C4-2B (cell line): Measurements from ENCODE around the gene PTCD2.

Experiments
- H3K27ac ChIP-seq: fragments of 450-650 bp; 2 replicates; pipeline ENCODE4 v1.5.1; 2017
- ZFX ChIP-seq: fragments of 450-650 bp; IDR thresholded peaks from 2 replicates; pipeline ENCODE4 v1.6.1; 2017
- TF ChIP-seq, protein P1 (sequence below): fragments of 450-650 bp; conservative IDR thresholded peaks from 2 replicates; pipeline ENCODE4 v1.5.1; 2017; ENCODE audit warnings: mild to moderate bottlenecking

The PTCD2 gene

DNA sequence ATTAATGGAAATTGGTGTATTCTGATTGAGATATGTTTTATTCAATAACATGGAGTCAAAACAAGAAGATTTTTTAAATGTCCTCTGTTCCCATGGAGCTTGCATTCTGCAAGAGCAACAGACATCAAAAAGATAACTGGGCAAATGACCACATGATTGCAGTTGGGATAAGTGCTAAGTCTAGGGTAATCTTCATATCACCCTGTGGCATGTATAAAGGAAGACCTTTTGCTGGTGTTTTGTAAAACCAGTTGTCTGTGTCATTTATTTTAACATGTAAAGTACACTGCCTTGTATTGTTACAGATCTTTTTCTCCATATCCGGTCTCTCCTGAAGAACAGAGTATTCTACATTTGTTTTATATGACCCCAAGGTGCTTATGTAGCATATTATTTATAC is 44.0 kb downstream of the PTCD2 start:
- TF ChIP-seq, protein P1, sequence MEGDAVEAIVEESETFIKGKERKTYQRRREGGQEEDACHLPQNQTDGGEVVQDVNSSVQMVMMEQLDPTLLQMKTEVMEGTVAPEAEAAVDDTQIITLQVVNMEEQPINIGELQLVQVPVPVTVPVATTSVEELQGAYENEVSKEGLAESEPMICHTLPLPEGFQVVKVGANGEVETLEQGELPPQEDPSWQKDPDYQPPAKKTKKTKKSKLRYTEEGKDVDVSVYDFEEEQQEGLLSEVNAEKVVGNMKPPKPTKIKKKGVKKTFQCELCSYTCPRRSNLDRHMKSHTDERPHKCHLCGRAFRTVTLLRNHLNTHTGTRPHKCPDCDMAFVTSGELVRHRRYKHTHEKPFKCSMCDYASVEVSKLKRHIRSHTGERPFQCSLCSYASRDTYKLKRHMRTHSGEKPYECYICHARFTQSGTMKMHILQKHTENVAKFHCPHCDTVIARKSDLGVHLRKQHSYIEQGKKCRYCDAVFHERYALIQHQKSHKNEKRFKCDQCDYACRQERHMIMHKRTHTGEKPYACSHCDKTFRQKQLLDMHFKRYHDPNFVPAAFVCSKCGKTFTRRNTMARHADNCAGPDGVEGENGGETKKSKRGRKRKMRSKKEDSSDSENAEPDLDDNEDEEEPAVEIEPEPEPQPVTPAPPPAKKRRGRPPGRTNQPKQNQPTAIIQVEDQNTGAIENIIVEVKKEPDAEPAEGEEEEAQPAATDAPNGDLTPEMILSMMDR = no peak
- no peak for TF ChIP-seq ZFX
- no peak overlapping the region for H3K27ac ChIP-seq

DNA sequence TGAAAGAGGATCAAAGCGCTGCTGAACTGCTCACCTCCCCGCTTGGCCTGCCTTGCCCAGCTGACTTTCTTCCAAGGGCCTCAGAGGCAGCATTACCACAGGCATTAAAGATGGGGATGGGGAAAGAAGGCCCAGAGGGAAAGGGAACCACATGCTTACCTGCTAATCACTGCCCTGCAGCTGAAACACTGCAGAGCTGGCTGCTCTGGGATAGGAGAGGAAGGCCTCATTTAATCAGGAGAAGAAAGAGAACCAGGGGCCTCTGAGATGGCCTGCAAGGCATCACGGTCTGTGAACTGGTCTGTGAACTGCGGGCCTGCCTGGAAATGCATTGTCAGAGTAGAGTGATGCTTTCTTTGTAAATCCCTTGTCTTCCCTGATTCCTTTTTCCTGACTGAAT is 44.8 kb downstream of the PTCD2 start:
- no peak overlapping the region for H3K27ac ChIP-seq
- no peak for TF ChIP-seq ZFX
- TF ChIP-seq, protein P1 = no peak

DNA sequence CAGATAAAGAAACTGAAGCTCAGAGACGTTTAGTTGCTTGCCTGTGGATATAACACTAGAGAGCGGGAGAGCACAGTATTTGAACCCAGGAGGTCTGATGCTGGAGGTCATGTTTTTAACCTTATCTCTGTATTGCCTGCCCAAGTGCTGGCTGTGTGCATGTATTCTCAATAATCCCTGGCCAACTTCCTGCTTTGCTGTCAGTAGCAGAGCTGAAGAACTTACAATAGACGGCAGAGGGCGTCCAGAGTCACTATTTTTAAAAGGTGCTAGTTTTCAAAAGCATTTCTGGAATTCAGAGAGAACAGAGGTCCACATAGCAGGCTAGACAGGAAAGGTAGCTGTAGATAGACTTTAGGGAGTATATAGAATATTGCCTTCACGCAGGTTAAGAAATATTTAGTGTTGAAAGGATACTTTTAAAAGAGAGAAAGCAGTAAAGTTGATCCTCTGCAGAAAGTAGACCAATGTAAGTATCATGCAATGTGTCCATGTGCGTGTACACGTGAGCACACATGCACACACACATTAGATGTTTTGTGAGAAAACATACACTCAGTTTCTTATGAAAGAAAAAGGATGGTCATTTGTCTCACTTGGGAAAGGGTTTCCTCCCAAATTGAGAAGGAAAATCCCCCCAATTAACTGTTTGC is 46.3 kb downstream of the PTCD2 start:
- no peak overlapping the region for H3K27ac ChIP-seq
- no peak for TF ChIP-seq ZFX
- TF ChIP-seq, protein P1 = peak; percentile 87

DNA sequence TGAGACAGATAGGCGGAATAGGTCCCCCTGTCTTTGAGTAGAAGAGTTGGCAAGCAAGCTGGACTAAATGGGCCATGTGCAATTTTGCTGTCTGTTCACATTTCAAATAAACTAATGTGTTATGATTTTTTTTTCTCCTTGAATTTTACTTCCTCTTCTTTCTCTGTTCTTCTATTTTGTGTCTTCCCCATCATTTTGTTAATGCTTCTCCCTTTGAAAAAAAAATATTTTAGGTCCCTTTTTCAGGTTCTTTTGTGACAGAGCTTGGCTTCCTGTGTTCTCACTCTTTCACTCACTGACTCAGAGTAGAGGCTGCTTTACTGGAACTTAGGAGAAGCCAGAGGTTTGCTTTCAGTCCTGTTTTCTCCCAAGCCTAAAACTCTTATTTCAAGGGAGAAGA is 48.1 kb downstream of the PTCD2 start:
- no peak for TF ChIP-seq ZFX
- TF ChIP-seq, protein P1 = no peak
- no peak overlapping the region for H3K27ac ChIP-seq

DNA sequence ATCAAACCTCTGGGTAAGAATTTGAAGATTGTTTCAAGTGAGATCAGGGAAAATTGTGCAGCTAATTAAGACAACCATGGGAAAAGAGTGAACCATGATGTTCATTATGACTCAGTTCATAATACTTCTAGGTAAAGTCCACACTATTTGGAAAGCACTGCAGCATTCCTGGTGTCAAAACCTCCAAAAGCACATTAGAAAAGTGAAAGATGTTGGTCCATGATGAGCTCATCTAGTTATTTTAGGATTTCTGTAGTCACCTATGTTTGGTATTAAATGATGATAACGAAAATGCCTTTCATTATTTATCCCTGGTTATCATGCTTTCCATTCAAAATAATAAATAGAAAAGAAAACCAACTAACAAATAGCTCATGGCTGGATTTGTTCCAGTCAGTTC is 49.1 kb downstream of the PTCD2 start:
- TF ChIP-seq ZFX = no peak
- TF ChIP-seq, protein P1 = no peak
- no peak overlapping the region for H3K27ac ChIP-seq

DNA sequence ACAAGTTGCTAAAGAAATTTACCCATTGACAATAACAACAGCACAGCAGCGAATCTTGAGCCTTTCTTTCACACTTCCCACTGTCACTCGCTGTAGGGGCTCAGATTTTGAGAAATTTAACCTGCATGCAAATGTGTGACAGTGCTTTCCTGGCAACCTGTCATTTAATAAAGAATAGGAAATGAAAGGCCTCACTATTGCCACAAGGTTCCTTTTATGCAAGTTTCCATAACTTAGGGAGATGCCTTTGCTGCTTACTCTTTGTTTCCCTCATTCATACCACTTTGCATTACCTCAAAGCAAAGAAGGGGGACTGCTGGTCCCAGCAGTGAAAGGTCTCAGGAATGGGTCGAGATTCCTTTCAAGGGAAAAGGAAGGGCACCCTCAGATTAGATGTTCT is 49.5 kb downstream of the PTCD2 start:
- no peak overlapping the region for H3K27ac ChIP-seq
- TF ChIP-seq, protein P1 = no peak
- no peak for TF ChIP-seq ZFX

DNA sequence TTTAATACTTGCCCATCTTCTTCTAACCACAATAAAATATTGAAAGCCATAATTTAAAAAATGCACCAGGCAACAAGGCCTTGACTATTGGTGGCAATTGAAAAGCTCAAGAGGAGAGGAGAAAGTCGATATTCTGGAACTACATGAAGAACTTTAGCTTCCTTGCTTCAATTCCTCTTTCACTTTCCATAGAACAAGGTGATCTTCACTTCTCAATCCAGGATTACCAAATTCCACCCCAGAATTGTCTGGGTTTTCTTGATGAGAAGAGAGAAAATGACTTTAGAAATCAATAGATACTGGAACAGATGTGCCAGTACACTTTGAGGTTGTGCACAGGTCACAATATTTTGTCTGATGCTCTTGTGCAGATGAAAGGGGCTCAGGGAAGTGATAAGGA is 52.2 kb downstream of the PTCD2 start:
- no peak for TF ChIP-seq ZFX

DNA sequence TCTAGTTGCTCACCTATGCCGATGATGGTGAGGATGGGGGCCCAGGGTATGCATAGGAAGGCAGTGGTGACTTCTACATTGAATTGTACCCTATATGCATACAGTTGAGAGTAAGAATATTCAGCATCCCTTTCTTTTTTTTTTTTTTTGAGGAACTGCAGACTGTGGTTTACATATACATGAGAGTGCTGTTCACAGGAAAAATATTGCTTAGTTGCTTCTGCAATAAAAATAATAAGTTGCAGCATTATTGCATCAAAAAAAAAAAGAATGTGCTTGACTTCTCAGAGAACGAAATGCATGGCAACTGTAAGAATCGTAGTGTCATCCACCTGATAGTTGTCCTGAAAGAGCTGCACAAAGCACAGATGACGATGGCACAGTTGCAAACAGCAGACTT is 52.8 kb downstream of the PTCD2 start:
- TF ChIP-seq, protein P1 = no peak
- no peak for TF ChIP-seq ZFX
- no peak overlapping the region for H3K27ac ChIP-seq

More for the DNA sequence above, 52.2 kb downstream of the PTCD2 start:
- no peak overlapping the region for H3K27ac ChIP-seq
